HUES64 (cell line): ENCODE data around the gene OBSCN.
"Not testable (repeated sequence)": the region's sequence is repeated elsewhere in the genome, so short reads cannot be mapped to it uniquely, and the experiment has no call there.

Source experiments
- H3K27ac ChIP-seq: 2 replicates; pipeline ENCODE4 v1.7.0; 2013; ENCODE audit warnings: low read depth, low read length, inconsistent platforms
- H3K27me3 ChIP-seq: 2 replicates; pipeline ENCODE4 v1.6.1; 2013; ENCODE audit warnings: mild to moderate bottlenecking, low read length; ENCODE audit not compliant: insufficient read depth
- H3K36me3 ChIP-seq: 2 replicates; pipeline ENCODE4 v1.6.1; 2013; ENCODE audit warnings: mild to moderate bottlenecking, low read length; ENCODE audit not compliant: insufficient read depth
- H3K4me1 ChIP-seq: 2 replicates; pipeline ENCODE4 v1.6.1; 2013; ENCODE audit warnings: mild to moderate bottlenecking, low read length, moderate library complexity; ENCODE audit not compliant: insufficient read depth
- H3K4me3 ChIP-seq: 2 replicates; pipeline ENCODE4 v1.5.1; 2013; ENCODE audit warnings: mild to moderate bottlenecking, low read length, moderate library complexity
- H3K9ac ChIP-seq: 2 replicates; pipeline ENCODE4 v1.6.1; 2013; ENCODE audit warnings: mild to moderate bottlenecking, low read depth, low read length
- H3K9me3 ChIP-seq: 2 replicates; pipeline ENCODE4 v1.6.1; 2013; ENCODE audit warnings: low read depth, low read length; ENCODE audit not compliant: insufficient read depth
- WGBS: fragments of 150-250, 120-280 bp; methylation state at CpG from one replicate; pipeline ENCODE4 v1.1.7; 2013; ENCODE audit warnings: missing lambda C conversion rate; 5-methylcytosine and 5-hydroxymethylcytosine counted together

The OBSCN gene

GRCh38 chr1:228242409-228242808 is 34.6 kb downstream of the OBSCN start:
- no peaks in the 10 kb centered on the region for H3K4me1 ChIP-seq
- no peak overlapping the region for H3K4me3 ChIP-seq
- no peak overlapping the region for H3K9ac ChIP-seq
- H3K36me3 ChIP-seq = peaks cover 94% of the 10 kb centered on the region
- peaks cover 54% of the 10 kb centered on the region for H3K9me3 ChIP-seq
- no peak overlapping the region for H3K27ac ChIP-seq
- H3K27me3 ChIP-seq = no peaks in the 10 kb centered on the region

- no peak overlapping the region for H3K4me3 ChIP-seq
- H3K27me3 ChIP-seq = no peaks in the 10 kb centered on the region
- H3K9me3 ChIP-seq = peaks cover 54% of the 10 kb centered on the region
- no peak overlapping the region for H3K27ac ChIP-seq
- peaks cover 96% of the 10 kb centered on the region for H3K36me3 ChIP-seq
- no peaks in the 10 kb centered on the region for H3K4me1 ChIP-seq
- no peak overlapping the region for H3K9ac ChIP-seq
- WGBS = 95% methylated on average over 7 of the region's 7 CpGs
Observed at GRCh38 chr1:228243093-228243492, 35.2 kb downstream of the OBSCN start.

- WGBS = 96% methylated on average over 5 of the region's 5 CpGs
- H3K9ac ChIP-seq, H3K27me3 ChIP-seq, H3K4me1 ChIP-seq, H3K27ac ChIP-seq, H3K4me3 ChIP-seq: not testable (repeated sequence)
- H3K9me3 ChIP-seq = peaks cover 52% of the 10 kb centered on the region
- peaks cover 96% of the 10 kb centered on the region for H3K36me3 ChIP-seq
Observed at GRCh38 chr1:228243989-228244388, 36.1 kb downstream of the OBSCN start.

GRCh38 chr1:228245111-228245510 is 37.3 kb downstream of the OBSCN start:
- Histone ChIP-seq H3K4me1 (no peaks in the 10 kb centered on the region), H3K9me3 (peaks cover 51% of the 10 kb centered on the region), H3K4me3 (no peak overlapping the region), H3K36me3 (peaks cover 99% of the 10 kb centered on the region), H3K9ac (no peak overlapping the region), H3K27ac (no peak overlapping the region), H3K27me3 (no peaks in the 10 kb centered on the region)
- 97% methylated on average over 3 of the region's 3 CpGs for WGBS

- H3K27me3 ChIP-seq = no peaks in the 10 kb centered on the region
- no peak overlapping the region for H3K27ac ChIP-seq
- H3K4me1 ChIP-seq = no peaks in the 10 kb centered on the region
- H3K9ac ChIP-seq = no peak overlapping the region
- H3K9me3 ChIP-seq = peaks cover 40% of the 10 kb centered on the region
- H3K36me3 ChIP-seq = peaks cover 97% of the 10 kb centered on the region
- no peak overlapping the region for H3K4me3 ChIP-seq
- 97% methylated on average over 8 of the region's 8 CpGs for WGBS
Observed at GRCh38 chr1:228246216-228246900, 38.5 kb downstream of the OBSCN start.

GRCh38 chr1:228249513-228250305 is 41.9 kb downstream of the OBSCN start:
- no peaks in the 10 kb centered on the region for H3K4me1 ChIP-seq
- WGBS = 96% methylated on average over 24 of the region's 24 CpGs
- peaks cover 88% of the 10 kb centered on the region for H3K36me3 ChIP-seq
- H3K4me3 ChIP-seq = no peak overlapping the region
- no peak overlapping the region for H3K27ac ChIP-seq
- H3K9me3 ChIP-seq = peaks cover 11% of the 10 kb centered on the region; the same call in 1 of the 2 replicates
- H3K27me3 ChIP-seq = no peaks in the 10 kb centered on the region
- no peak overlapping the region for H3K9ac ChIP-seq

- WGBS = 94% methylated on average over 1 of the region's 1 CpG
- H3K4me3 ChIP-seq, H3K9ac ChIP-seq, H3K4me1 ChIP-seq, H3K27me3 ChIP-seq, H3K27ac ChIP-seq: not testable (repeated sequence)
- peaks cover 81% of the 10 kb centered on the region for H3K36me3 ChIP-seq
- peaks cover 10% of the 10 kb centered on the region; the same call in 1 of the 2 replicates for H3K9me3 ChIP-seq
Observed at GRCh38 chr1:228252476-228252875, 44.6 kb downstream of the OBSCN start.

GRCh38 chr1:228256626-228257375 is 49.0 kb downstream of the OBSCN start:
- Histone ChIP-seq H3K27ac (no peak overlapping the region), H3K9ac (no peak overlapping the region), H3K4me1 (no peaks in the 10 kb centered on the region), H3K4me3 (no peak overlapping the region), H3K36me3 (peaks cover 65% of the 10 kb centered on the region), H3K9me3 (peaks cover 10% of the 10 kb centered on the region; the same call in 1 of the 2 replicates), H3K27me3 (no peaks in the 10 kb centered on the region)
- 96% methylated on average over 24 of the region's 24 CpGs for WGBS

GRCh38 chr1:228258486-228258885 is 50.6 kb downstream of the OBSCN start:
- H3K36me3 ChIP-seq = peaks cover 52% of the 10 kb centered on the region
- WGBS = no CpG with 5 or more reads among the region's 1 CpG

GRCh38 chr1:228259368-228259894 is 51.6 kb downstream of the OBSCN start:
- H3K36me3 ChIP-seq = peaks cover 46% of the 10 kb centered on the region
- H3K27me3 ChIP-seq = no peaks in the 10 kb centered on the region
- H3K4me3 ChIP-seq = no peak overlapping the region
- no peak overlapping the region for H3K9ac ChIP-seq
- no peak overlapping the region for H3K27ac ChIP-seq
- WGBS = 97% methylated on average over 9 of the region's 9 CpGs
- peaks cover 8% of the 10 kb centered on the region; the same call in 1 of the 2 replicates for H3K9me3 ChIP-seq
- H3K4me1 ChIP-seq = no peaks in the 10 kb centered on the region

More at GRCh38 chr1:228258486-228258885, 50.6 kb downstream of the OBSCN start:
- Histone ChIP-seq H3K27ac (no peak overlapping the region), H3K4me1 (no peaks in the 10 kb centered on the region), H3K27me3 (no peaks in the 10 kb centered on the region), H3K9ac (no peak overlapping the region), H3K9me3 (peaks cover 10% of the 10 kb centered on the region; the same call in 1 of the 2 replicates), H3K4me3 (no peak overlapping the region)

GRCh38 chr1:228259951-228260350 is 52.1 kb downstream of the OBSCN start:
- Histone ChIP-seq H3K36me3 (peaks cover 44% of the 10 kb centered on the region), H3K27ac (no peak overlapping the region), H3K4me1 (no peaks in the 10 kb centered on the region), H3K4me3 (no peak overlapping the region), H3K9ac (no peak overlapping the region), H3K27me3 (no peaks in the 10 kb centered on the region), H3K9me3 (peaks cover 6% of the 10 kb centered on the region; the same call in 1 of the 2 replicates)
- 90% methylated on average over 3 of the region's 3 CpGs for WGBS
